PC-3 (cell line): Measurements from ENCODE around the gene PXT1. TPM values are rescaled to one million over a fixed set of nuclear protein-coding genes. Genes with fewer than 3 reads are reported as not detected.
"Not testable (repeated sequence)": the region's sequence is repeated elsewhere in the genome, so short reads cannot be mapped to it uniquely, and the experiment has no call there.

Experiments
- ATAC-seq: fragments of 200-7000 bp; cut with Tn5 transposase; 2 replicates; pipeline ENCODE4 v1.9.1; 2020; ENCODE audit warnings: mild to moderate bottlenecking, moderate library complexity
- BruUV-seq: library from RNA; stranded (reverse); fragments of 400-500 nt; replicated peaks from 2 replicates; lab custom pipeline; 2021; lab: Mats Ljungman, UMichigan
- CTCF ChIA-PET: fragments of 300-600 bp; sonication (Branson Sonifier 250); formaldehyde crosslinking; loops from one replicate; lab custom pipeline; 2022; ENCODE audit warnings: antibody characterized with exemption; lab: Charles Lee
- POLR2A ChIA-PET: fragments of 300-600 bp; sonication (Branson Sonifier 250); formaldehyde crosslinking; loops from one replicate; lab custom pipeline; 2022; ENCODE audit warnings: antibody characterized with exemption; ENCODE audit not compliant: unreplicated experiment; lab: Charles Lee
- DNase-seq: peaks from one replicate; pipeline ENCODE4 v3.0.0-alpha.2; 2015
- H2AFZ ChIP-seq: fragments of 300-600 bp; sonication (generic); 2 replicates; pipeline ENCODE4 v1.6.0; 2016; ENCODE audit warnings: antibody characterized with exemption, low read length
- H3F3A ChIP-seq: fragments of 300-600 bp; sonication (generic); one replicate; pipeline ENCODE4 v1.6.0; 2017; ENCODE audit warnings: antibody characterized with exemption, low read length, control low read depth, mild to moderate bottlenecking; ENCODE audit not compliant: unreplicated experiment
- H3K27ac ChIP-seq: fragments of 300-600 bp; sonication (generic); 2 replicates; pipeline ENCODE4 v1.5.1; 2016; ENCODE audit warnings: mild to moderate bottlenecking, low read length
- H3K27me3 ChIP-seq: fragments of 300-600 bp; sonication (generic); 2 replicates; pipeline ENCODE4 v1.6.1; 2016; ENCODE audit warnings: low read length, mixed read lengths
- H3K36me3 ChIP-seq: fragments of 300-600 bp; sonication (generic); 2 replicates; pipeline ENCODE4 v1.6.1; 2016; ENCODE audit warnings: low read depth, mixed run types, low read length, mixed read lengths
- H3K4me1 ChIP-seq: fragments of 300-600 bp; sonication (generic); 2 replicates; pipeline ENCODE4 v1.5.1; 2016; ENCODE audit warnings: low read length; ENCODE audit not compliant: insufficient read depth
- H3K4me2 ChIP-seq: fragments of 300-600 bp; sonication (generic); 2 replicates; pipeline ENCODE4 v1.6.0; 2016; ENCODE audit warnings: low read length
- H3K4me3 ChIP-seq: fragments of 300-600 bp; sonication (generic); 2 replicates; pipeline ENCODE4 v1.5.1; 2016; ENCODE audit warnings: mild to moderate bottlenecking, low read length, mixed read lengths
- H3K79me2 ChIP-seq: fragments of 300-600 bp; sonication (generic); 2 replicates; pipeline ENCODE4 v1.6.1; 2017; ENCODE audit warnings: low read length, mixed read lengths
- H3K9ac ChIP-seq: fragments of 300-600 bp; sonication (generic); 2 replicates; pipeline ENCODE4 v1.6.0; 2016; ENCODE audit warnings: mild to moderate bottlenecking, low read length
- H3K9me2 ChIP-seq: fragments of 300-600 bp; sonication (generic); replicated peaks from 2 replicates; pipeline ENCODE4 v1.6.1; 2016; ENCODE audit warnings: mixed run types, low read length, mixed read lengths
- H3K9me3 ChIP-seq: fragments of 300-600 bp; sonication (generic); 2 replicates; pipeline ENCODE4 v1.6.1; 2016; ENCODE audit warnings: low read length, mixed read lengths
- H4K20me1 ChIP-seq: fragments of 300-600 bp; sonication (generic); 2 replicates; pipeline ENCODE4 v1.6.1; 2016; ENCODE audit warnings: low read length, mixed read lengths
- EZH2 ChIP-seq: fragments of 300-600 bp; sonication (generic); IDR thresholded peaks from one replicate; pipeline ENCODE4 v1.6.1; 2017; ENCODE audit warnings: antibody characterized with exemption, mild to moderate bottlenecking, low read length; ENCODE audit not compliant: unreplicated experiment
- EZH2phosphoT487 ChIP-seq: fragments of 300-600 bp; sonication (generic); IDR thresholded peaks from 2 replicates; pipeline ENCODE4 v1.6.1; 2018; ENCODE audit warnings: mild to moderate bottlenecking, antibody characterized with exemption, low read length, borderline replicate concordance
- intact Hi-C: fragments of 100-400 bp; cut with micrococcal nuclease; formaldehyde crosslinking; loops from 2 replicates; pipeline ENCODE4 v1.9.0; 2023
- total RNA-seq: library from RNA; depleted of rRNA; stranded (reverse); fragments of >200 nt; gene quantifications from 2 replicates; pipeline ENCODE4 v1.2.3, GENCODE V29; 2014
- TF ChIP-seq, protein P1 (sequence below): fragments of 300-600 bp; sonication (generic); conservative IDR thresholded peaks from 2 replicates; pipeline ENCODE4 v1.5.1; 2017; ENCODE audit warnings: antibody characterized with exemption, low read depth, mild to moderate bottlenecking, low read length

Gene PXT1
- total RNA-seq, 1 experiment from 2014 or later, result not detected

DNA sequence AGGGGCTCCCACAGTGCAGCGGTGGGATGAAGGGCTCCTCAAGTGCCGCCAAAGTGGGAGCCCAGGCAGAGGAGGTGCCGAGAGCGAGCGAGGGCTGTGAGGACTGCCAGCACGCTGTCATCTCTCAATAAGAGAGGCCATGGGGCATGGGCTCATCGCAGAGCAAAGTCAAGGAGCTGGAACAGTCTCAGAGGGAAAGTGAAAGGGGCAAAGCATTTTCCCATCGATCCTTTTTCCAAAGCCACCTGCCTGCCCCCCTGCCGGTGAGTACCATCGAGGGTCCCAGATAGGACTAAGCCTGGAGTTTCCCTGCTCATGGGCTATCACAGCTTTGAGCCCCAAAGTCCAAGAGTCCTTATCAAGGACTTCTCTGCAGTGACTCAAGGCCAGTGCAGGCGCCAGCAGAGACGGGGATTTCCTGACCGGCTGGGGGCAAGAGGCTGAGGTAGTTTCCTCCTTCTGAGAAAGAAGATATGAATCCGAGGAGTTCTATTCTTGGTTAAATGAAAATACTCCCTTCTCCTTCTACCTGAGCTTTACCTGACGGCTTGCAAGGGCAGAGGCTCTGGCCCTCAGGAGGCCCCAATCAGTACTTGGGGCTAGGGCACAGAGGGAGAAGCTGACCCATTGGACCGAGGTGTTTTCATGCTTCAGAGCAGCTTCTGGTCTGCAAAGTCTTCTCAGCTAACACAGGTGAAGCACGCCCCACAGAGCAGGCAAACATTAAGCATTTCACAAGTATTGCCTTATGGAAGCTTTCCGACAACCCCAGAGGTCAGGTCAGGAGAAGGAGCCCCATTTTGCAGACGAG is 77.8 kb downstream of the PXT1 start:
- ChIA-PET POLR2A (interaction anchor here (0.6 kb wide), 1 partner anchor 236 kb away, joined by 14 read pairs; no protein-coding TSS in a partner anchor), CTCF (no interaction called here)
- no peaks in the 10 kb centered on the region for H3K9me2 ChIP-seq
- no peak overlapping the region for H3K4me2 ChIP-seq
- H2AFZ ChIP-seq, result no peak overlapping the region
- H3K4me1 ChIP-seq, result no peaks in the 10 kb centered on the region
- H3F3A ChIP-seq, result no peaks in the 10 kb centered on the region
- no peaks in the 10 kb centered on the region for H3K9me3 ChIP-seq
- H3K27me3 ChIP-seq, result no peaks in the 10 kb centered on the region
- no peak overlapping the region for H3K9ac ChIP-seq
- intact Hi-C loops, result no loop called here
- DNase-seq, result no peak
- no peak overlapping the region for H3K4me3 ChIP-seq
- no peaks in the 10 kb centered on the region for H3K36me3 ChIP-seq
- H4K20me1 ChIP-seq, result no peaks in the 10 kb centered on the region
- TF ChIP-seq, protein P1, sequence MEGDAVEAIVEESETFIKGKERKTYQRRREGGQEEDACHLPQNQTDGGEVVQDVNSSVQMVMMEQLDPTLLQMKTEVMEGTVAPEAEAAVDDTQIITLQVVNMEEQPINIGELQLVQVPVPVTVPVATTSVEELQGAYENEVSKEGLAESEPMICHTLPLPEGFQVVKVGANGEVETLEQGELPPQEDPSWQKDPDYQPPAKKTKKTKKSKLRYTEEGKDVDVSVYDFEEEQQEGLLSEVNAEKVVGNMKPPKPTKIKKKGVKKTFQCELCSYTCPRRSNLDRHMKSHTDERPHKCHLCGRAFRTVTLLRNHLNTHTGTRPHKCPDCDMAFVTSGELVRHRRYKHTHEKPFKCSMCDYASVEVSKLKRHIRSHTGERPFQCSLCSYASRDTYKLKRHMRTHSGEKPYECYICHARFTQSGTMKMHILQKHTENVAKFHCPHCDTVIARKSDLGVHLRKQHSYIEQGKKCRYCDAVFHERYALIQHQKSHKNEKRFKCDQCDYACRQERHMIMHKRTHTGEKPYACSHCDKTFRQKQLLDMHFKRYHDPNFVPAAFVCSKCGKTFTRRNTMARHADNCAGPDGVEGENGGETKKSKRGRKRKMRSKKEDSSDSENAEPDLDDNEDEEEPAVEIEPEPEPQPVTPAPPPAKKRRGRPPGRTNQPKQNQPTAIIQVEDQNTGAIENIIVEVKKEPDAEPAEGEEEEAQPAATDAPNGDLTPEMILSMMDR, result no peak
- TF ChIP-seq EZH2 (no peak), EZH2phosphoT487 (no peak)
- no TSS peak for BruUV-seq
- no peak for ATAC-seq
- no peaks in the 10 kb centered on the region for H3K79me2 ChIP-seq
- no peak overlapping the region for H3K27ac ChIP-seq

DNA sequence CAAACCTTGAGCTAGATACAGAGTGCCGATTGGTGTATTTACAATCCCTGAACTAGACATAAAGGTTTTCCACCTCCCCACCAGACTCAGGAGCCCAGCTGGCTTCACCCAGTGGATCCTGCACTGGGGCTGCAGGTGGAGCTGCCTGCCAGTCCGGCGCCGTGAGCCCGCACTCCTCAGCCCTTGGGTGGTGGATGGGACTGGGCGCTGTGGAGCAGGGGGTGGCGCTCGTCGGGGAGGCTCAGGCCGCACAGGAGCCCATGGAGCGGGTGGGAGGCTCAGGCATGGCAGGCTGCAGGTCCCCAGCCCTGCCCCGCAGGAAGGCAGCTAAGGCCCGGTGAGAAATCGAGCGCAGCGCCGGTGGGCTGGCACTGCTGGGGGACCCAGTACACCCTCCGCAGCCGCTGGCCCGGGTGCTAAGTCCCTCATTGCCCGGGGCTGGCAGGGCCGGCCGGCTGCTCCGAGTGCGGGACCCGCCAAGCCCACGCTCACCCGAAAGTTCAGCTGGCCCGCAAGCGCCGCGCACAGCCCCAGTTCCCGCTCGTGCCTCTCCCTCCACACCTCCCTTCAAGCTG is 78.5 kb downstream of the PXT1 start:
- H3K9me3 ChIP-seq, H2AFZ ChIP-seq, H3K27me3 ChIP-seq, POLR2A ChIA-PET, H3K9ac ChIP-seq, CTCF ChIA-PET, H3K4me1 ChIP-seq, H3F3A ChIP-seq, BruUV-seq, H3K9me2 ChIP-seq, ATAC-seq, H3K4me2 ChIP-seq, H3K36me3 ChIP-seq, H3K79me2 ChIP-seq, H3K4me3 ChIP-seq, H4K20me1 ChIP-seq, intact Hi-C loops, DNase-seq, H3K27ac ChIP-seq: not testable (repeated sequence)

DNA sequence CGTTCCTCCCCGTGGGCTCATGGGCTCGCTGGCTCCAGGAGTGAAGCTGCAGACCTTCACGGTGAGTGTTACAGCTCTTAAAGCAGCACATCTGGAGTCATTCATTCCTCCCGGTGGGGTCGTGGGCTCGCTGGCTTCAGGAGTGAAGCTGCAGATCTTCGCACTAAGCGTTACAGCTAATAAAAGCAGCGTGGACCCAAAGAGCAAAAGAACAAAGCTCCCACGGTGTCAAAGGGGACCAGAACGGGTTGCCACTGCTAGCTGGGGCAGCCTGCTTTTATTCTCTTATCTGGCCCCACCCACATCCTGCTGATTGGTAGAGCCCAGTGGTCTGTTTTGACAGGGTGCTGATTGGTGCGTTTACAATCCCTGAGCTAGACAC is 79.3 kb downstream of the PXT1 start:
- H4K20me1 ChIP-seq, CTCF ChIA-PET, H3K27me3 ChIP-seq, DNase-seq, H3K9me3 ChIP-seq, BruUV-seq, H3K79me2 ChIP-seq, H3K4me3 ChIP-seq, H3K36me3 ChIP-seq, H3K27ac ChIP-seq, H3K4me2 ChIP-seq, H3K4me1 ChIP-seq, H3K9me2 ChIP-seq, intact Hi-C loops, H2AFZ ChIP-seq, POLR2A ChIA-PET, H3F3A ChIP-seq, H3K9ac ChIP-seq, ATAC-seq: not testable (repeated sequence)
